Measurements from ENCODE around the gene PCSK6.

Gene PCSK6

GRCh38 chr15:101437209-101437608, 52.3 kb downstream of the PCSK6 start:
- TF ChIP-seq CTCF (IDR thresholded peaks at IDR 0.05), result no peak

GRCh38 chr15:101436526-101436925, 53.0 kb downstream of the PCSK6 start:
- TF ChIP-seq CTCF (IDR thresholded peaks at IDR 0.05), result no peak

- TF ChIP-seq CTCF (IDR thresholded peaks at IDR 0.05), result no peak
Measured at GRCh38 chr15:101435761-101436160, 53.7 kb downstream of the PCSK6 start.

GRCh38 chr15:101434032-101434920, 55.2 kb downstream of the PCSK6 start:
- no peak for TF ChIP-seq CTCF (IDR thresholded peaks at IDR 0.05)

GRCh38 chr15:101433396-101433795, 56.1 kb downstream of the PCSK6 start:
- no peak for TF ChIP-seq CTCF (IDR thresholded peaks at IDR 0.05)

GRCh38 chr15:101432982-101433381, 56.5 kb downstream of the PCSK6 start:
- TF ChIP-seq CTCF (IDR thresholded peaks at IDR 0.05), result no peak

- no peak for TF ChIP-seq CTCF (IDR thresholded peaks at IDR 0.05)
Measured at GRCh38 chr15:101431748-101432147, 57.8 kb downstream of the PCSK6 start.

Data from LNCAP (cell line).